HepG2 (cell line): Measurements from ENCODE around the gene OR6C74. TPM values are rescaled to one million over a fixed set of nuclear protein-coding genes. Genes with fewer than 3 reads are reported as not detected.
A peak's percentile ranks its signal among the peaks of the same experiment; 100 is the strongest.

Experiments
- ATAC-seq: fragments of 200-7000 bp; cut with Tn5 transposase; 3 replicates; pipeline ENCODE4 v1.9.1; 2020; ENCODE audit warnings: mild to moderate bottlenecking, moderate library complexity
- BruUV-seq: library from RNA; stranded (reverse); fragments of 400-500 nt; replicated peaks from 2 replicates; lab custom pipeline; 2021; lab: Mats Ljungman, UMichigan
- CTCF ChIA-PET: fragments of 300-600 bp; formaldehyde crosslinking; extraction: SDS; loops from one replicate; lab custom pipeline; 2021; ENCODE audit warnings: low total read pairs, inconsistent platforms, low intra/inter-chr PET ratio; lab: Yijun Ruan, JAX
- POLR2A ChIA-PET: fragments of 350-600 bp; sonication (Branson Sonifier 250); formaldehyde crosslinking; loops from one replicate; lab custom pipeline; 2020; ENCODE audit warnings: antibody characterized with exemption, inconsistent platforms; lab: Yijun Ruan, JAX
- DNase-seq: peaks from one replicate; pipeline ENCODE4 v3.0.0-alpha.2; 2015; ENCODE audit warnings: low spot score
- FAIRE-seq: peaks from 3 replicates; lab custom pipeline; 2011; peaks lifted over from hg19 to GRCh38; lab: Jason Lieb, UNC
- H2AFZ ChIP-seq: one replicate; pipeline ENCODE4 v1.6.1; 2011; ENCODE audit warnings: low read length, inconsistent platforms
- H3K27ac ChIP-seq: fragments of 300-600 bp; 3 replicates; pipeline ENCODE4 v1.8.0; 2011; ENCODE audit warnings: mixed run types, mild to moderate bottlenecking, mixed read lengths, low read length, inconsistent platforms; ENCODE audit not compliant: insufficient read depth; ENCODE audit errors: extremely low read length
- H3K27me3 ChIP-seq, 2 experiments: fragments of 200-600 bp in 1 of 2; 2 replicates in 1 of 2; 3 replicates in 1 of 2; pipeline versions ENCODE4 v1.6.0 to v1.8.0; 2011; ENCODE audit warnings: low read length in 2 of 2, mild to moderate bottlenecking in 2 of 2, moderate library complexity in 2 of 2, inconsistent platforms in 1 of 2; ENCODE audit not compliant: insufficient read depth in 2 of 2, control insufficient read depth in 1 of 2
- H3K36me3 ChIP-seq, 2 experiments: fragments of 200-600 bp in 1 of 2; replicated peaks in 1 of 2; 2 replicates in 1 of 2; 3 replicates in 1 of 2; pipeline versions ENCODE4 v1.5.1 to v1.8.0; 2011; ENCODE audit warnings: low read length in 2 of 2, inconsistent platforms in 1 of 2; ENCODE audit not compliant: insufficient read depth in 2 of 2, control insufficient read depth in 1 of 2
- H3K4me1 ChIP-seq: 2 replicates; pipeline ENCODE4 v1.5.1; 2012; ENCODE audit warnings: low read length, inconsistent platforms; ENCODE audit not compliant: insufficient read depth
- H3K4me2 ChIP-seq: 2 replicates; pipeline ENCODE4 v1.6.0; 2011; ENCODE audit warnings: low read depth, low read length, inconsistent platforms
- H3K4me3 ChIP-seq, 3 experiments: fragments of 200-600 bp in 1 of 3; sonication (generic), shearing (Covaris generic) in 1 of 3; replicated peaks in 1 of 3; 2 replicates each; pipeline ENCODE4 v1.5.1; 2011 to 2016; ENCODE audit warnings: low read length in 3 of 3, inconsistent platforms in 2 of 3, low read depth in 2 of 3, mild to moderate bottlenecking in 2 of 3, control low read depth in 1 of 3, mixed read lengths in 1 of 3; ENCODE audit not compliant: insufficient read depth in 1 of 3
- H3K79me2 ChIP-seq: one replicate; pipeline ENCODE4 v1.6.1; 2011; ENCODE audit warnings: low read length, inconsistent platforms; ENCODE audit not compliant: insufficient read depth
- H3K9ac ChIP-seq: 2 replicates; pipeline ENCODE4 v1.6.0; 2011; ENCODE audit warnings: mild to moderate bottlenecking, low read depth, low read length, inconsistent platforms; ENCODE audit not compliant: insufficient read depth
- H3K9me3 ChIP-seq: 2 replicates; pipeline ENCODE4 v1.5.1; 2012; ENCODE audit warnings: mild to moderate bottlenecking, low read length
- H4K20me1 ChIP-seq: 2 replicates; pipeline ENCODE4 v1.6.0; 2011; ENCODE audit warnings: inconsistent platforms, mild to moderate bottlenecking, low read length, moderate library complexity; ENCODE audit not compliant: insufficient read depth
- GATAD1 ChIP-seq: IDR thresholded peaks from 2 replicates; pipeline ENCODE4 v1.6.1; 2016; ENCODE audit warnings: missing genetic modification reagents, missing compliant biosample characterization
- GMEB1 ChIP-seq: sonication (generic); formaldehyde crosslinking; IDR thresholded peaks from 2 replicates; pipeline ENCODE4 v1.5.1; 2020; ENCODE audit warnings: missing genetic modification reagents, mild to moderate bottlenecking, borderline replicate concordance
- MAFF ChIP-seq: IDR thresholded peaks from 2 replicates; pipeline ENCODE4 v1.6.1; 2011; ENCODE audit warnings: low read depth, low read length, improper control_type of control experiment
- MAFK ChIP-seq, 2 experiments: IDR thresholded peaks in 1 of 2; conservative IDR thresholded peaks in 1 of 2; 2 replicates each; pipeline ENCODE4 v1.6.1; 2011; ENCODE audit warnings: improper control_type of control experiment in 2 of 2, low read length in 2 of 2
- MED1 ChIP-seq: sonication (generic); formaldehyde crosslinking; IDR thresholded peaks from 2 replicates; pipeline ENCODE4 v1.4.0; 2020; ENCODE audit warnings: missing genetic modification reagents
- PATZ1 ChIP-seq: sonication (generic); formaldehyde crosslinking; IDR thresholded peaks from 2 replicates; pipeline ENCODE4 v1.4.0; 2020; ENCODE audit warnings: missing genetic modification reagents
- PRDM4 ChIP-seq: sonication (generic); formaldehyde crosslinking; IDR thresholded peaks from 2 replicates; pipeline ENCODE4 v1.9.0; 2021; ENCODE audit warnings: missing genetic modification reagents, borderline replicate concordance
- RFX5 ChIP-seq: IDR thresholded peaks from 2 replicates; pipeline ENCODE4 v1.6.1; 2011; ENCODE audit warnings: low read depth, low read length, improper control_type of control experiment
- ZKSCAN8 ChIP-seq: IDR thresholded peaks from 2 replicates; pipeline ENCODE4 v1.6.1; 2016; ENCODE audit warnings: borderline replicate concordance, missing genetic modification reagents, missing compliant biosample characterization
- ZNF331 ChIP-seq: sonication (generic); formaldehyde crosslinking; IDR thresholded peaks from 2 replicates; pipeline ENCODE4 v1.4.0; 2020; ENCODE audit warnings: missing genetic modification reagents
- ZNF510 ChIP-seq: sonication (generic); formaldehyde crosslinking; IDR thresholded peaks from 2 replicates; pipeline ENCODE4 v1.4.0; 2020; ENCODE audit warnings: low read depth, mild to moderate bottlenecking, missing genetic modification reagents
- ZNF605 ChIP-seq: sonication (generic); formaldehyde crosslinking; IDR thresholded peaks from 2 replicates; pipeline ENCODE4 v1.8.0; 2022; ENCODE audit warnings: mild to moderate bottlenecking, missing genetic modification reagents
- ZNF782 ChIP-seq: sonication (generic); formaldehyde crosslinking; IDR thresholded peaks from 2 replicates; pipeline ENCODE4 v1.4.0; 2020; ENCODE audit warnings: missing genetic modification reagents, mild to moderate bottlenecking, borderline replicate concordance
- WGBS: methylation state at CpG from one replicate; pipeline ENCODE4 v1.1.6; 2017; ENCODE audit warnings: low lambda C conversion rate; 5-methylcytosine and 5-hydroxymethylcytosine counted together
- in situ Hi-C: cut with HindIII; loops from 2 replicates; pipeline ENCODE4 v1.10.0; 2017; ENCODE audit warnings: low pct_unique_long_range_greater_than_20kb; ENCODE audit not compliant: extremely low pct_ligation_motif_present
- intact Hi-C: fragments of 100-400 bp; cut with micrococcal nuclease; formaldehyde crosslinking; loops from one replicate; pipeline ENCODE4 v1.10.0; 2022; ENCODE audit not compliant: unreplicated experiment
- polyA plus RNA-seq, 8 experiments: library from polyadenylated mRNA; depleted of rRNA in 3 of 8; stranded (reverse) in 7 of 8; unstranded in 1 of 8; fragments of >200 nt; fragmentation: Illumina TruSeq in 4 of 8; extraction: Trizol in 4 of 8; gene quantifications; 2 replicates each; pipeline versions ENCODE4 v1.2.1 to v1.2.3, GENCODE V29; 2011 to 2016; ENCODE audit warnings: low read depth in 4 of 8, missing spikeins in 1 of 8, mixed read lengths in 1 of 8; ENCODE audit not compliant: insufficient read depth in 1 of 8
- total RNA-seq, 5 experiments: library from RNA; depleted of rRNA; stranded (reverse); fragments of >200 nt; fragmentation: Illumina TruSeq; extraction: Trizol; gene quantifications; 2 replicates each; pipeline ENCODE4 v1.2.3, GENCODE V29; 2016; ENCODE audit warnings: low read depth in 1 of 5
- TF ChIP-seq, protein P1 (sequence below): sonication (generic); formaldehyde crosslinking; IDR thresholded peaks from 2 replicates; pipeline ENCODE4 v1.4.0; 2020; ENCODE audit warnings: missing genetic modification reagents

The OR6C74 gene
- total and polyA plus RNA-seq, 2 of the 13 experiments (the other 11 are each of a cell fraction or from before 2014, with no cell fraction given), result not detected

DNA sequence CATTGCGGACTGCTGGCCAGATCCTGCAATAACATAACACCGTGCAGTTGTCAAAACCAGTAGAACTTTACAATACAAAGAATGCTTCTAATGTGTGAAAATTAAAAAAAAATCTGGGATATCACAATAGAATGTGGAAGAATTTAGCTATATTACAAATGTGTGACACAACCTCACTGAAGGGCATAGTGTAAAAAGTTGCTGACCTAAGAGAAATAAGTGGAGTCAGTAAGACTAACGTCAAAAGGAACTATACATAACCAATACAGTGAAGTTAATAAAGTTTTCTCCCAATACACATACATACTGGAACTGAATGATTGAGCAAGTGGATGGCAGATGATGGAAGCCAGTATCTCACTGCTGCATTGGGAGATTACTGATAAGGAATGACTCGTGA, 12.4 kb downstream of the OR6C74 start:
- ATAC-seq, result no peak
- no peak overlapping the region for H3K27ac ChIP-seq
- H2AFZ ChIP-seq, result no peak overlapping the region
- intact Hi-C loops (no loop called here), in situ Hi-C loops (no loop called here)
- no peaks in the 10 kb centered on the region for H3K27me3 ChIP-seq
- POLR2A ChIA-PET, result no interaction called here
- no peaks in the 10 kb centered on the region for H4K20me1 ChIP-seq
- WGBS, result 12% methylated on average over 4 of the region's 4 CpGs
- no peak for DNase-seq
- FAIRE-seq, result no peak
- H3K4me1 ChIP-seq, result no peaks in the 10 kb centered on the region
- H3K4me2 ChIP-seq, result no peak overlapping the region
- CTCF ChIA-PET, result no interaction called here
- H3K4me3 ChIP-seq, result no peak overlapping the region
- H3K9ac ChIP-seq, result no peak overlapping the region
- no peaks in the 10 kb centered on the region for H3K79me2 ChIP-seq
- H3K36me3 ChIP-seq, result no peaks in the 10 kb centered on the region
- H3K9me3 ChIP-seq, result no peaks in the 10 kb centered on the region
- no TSS peak for BruUV-seq
- no peak for TF ChIP-seq ZNF331 (CRISPR knock-in tag)
- TF ChIP-seq ZKSCAN8 (CRISPR knock-in tag), result no peak
- TF ChIP-seq ZNF605 (CRISPR knock-in tag), result no peak
- no peak for TF ChIP-seq ZNF782 (CRISPR knock-in tag)
- TF ChIP-seq MAFF, result peak; percentile 65
- no peak for TF ChIP-seq RFX5
- no peak for TF ChIP-seq MED1
- no peak for TF ChIP-seq PATZ1 (CRISPR knock-in tag)
- no peak for TF ChIP-seq GATAD1
- no peak for TF ChIP-seq ZNF510 (CRISPR knock-in tag)
- TF ChIP-seq, protein P1, sequence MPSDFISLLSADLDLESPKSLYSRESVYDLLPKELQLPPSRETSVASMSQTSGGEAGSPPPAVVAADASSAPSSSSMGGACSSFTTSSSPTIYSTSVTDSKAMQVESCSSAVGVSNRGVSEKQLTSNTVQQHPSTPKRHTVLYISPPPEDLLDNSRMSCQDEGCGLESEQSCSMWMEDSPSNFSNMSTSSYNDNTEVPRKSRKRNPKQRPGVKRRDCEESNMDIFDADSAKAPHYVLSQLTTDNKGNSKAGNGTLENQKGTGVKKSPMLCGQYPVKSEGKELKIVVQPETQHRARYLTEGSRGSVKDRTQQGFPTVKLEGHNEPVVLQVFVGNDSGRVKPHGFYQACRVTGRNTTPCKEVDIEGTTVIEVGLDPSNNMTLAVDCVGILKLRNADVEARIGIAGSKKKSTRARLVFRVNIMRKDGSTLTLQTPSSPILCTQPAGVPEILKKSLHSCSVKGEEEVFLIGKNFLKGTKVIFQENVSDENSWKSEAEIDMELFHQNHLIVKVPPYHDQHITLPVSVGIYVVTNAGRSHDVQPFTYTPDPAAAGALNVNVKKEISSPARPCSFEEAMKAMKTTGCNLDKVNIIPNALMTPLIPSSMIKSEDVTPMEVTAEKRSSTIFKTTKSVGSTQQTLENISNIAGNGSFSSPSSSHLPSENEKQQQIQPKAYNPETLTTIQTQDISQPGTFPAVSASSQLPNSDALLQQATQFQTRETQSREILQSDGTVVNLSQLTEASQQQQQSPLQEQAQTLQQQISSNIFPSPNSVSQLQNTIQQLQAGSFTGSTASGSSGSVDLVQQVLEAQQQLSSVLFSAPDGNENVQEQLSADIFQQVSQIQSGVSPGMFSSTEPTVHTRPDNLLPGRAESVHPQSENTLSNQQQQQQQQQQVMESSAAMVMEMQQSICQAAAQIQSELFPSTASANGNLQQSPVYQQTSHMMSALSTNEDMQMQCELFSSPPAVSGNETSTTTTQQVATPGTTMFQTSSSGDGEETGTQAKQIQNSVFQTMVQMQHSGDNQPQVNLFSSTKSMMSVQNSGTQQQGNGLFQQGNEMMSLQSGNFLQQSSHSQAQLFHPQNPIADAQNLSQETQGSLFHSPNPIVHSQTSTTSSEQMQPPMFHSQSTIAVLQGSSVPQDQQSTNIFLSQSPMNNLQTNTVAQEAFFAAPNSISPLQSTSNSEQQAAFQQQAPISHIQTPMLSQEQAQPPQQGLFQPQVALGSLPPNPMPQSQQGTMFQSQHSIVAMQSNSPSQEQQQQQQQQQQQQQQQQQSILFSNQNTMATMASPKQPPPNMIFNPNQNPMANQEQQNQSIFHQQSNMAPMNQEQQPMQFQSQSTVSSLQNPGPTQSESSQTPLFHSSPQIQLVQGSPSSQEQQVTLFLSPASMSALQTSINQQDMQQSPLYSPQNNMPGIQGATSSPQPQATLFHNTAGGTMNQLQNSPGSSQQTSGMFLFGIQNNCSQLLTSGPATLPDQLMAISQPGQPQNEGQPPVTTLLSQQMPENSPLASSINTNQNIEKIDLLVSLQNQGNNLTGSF (CRISPR knock-in tag), result no peak
- peak; percentile 65 to 89 for TF ChIP-seq MAFK (conservative IDR thresholded peaks at IDR 0.05 in 1 of 2, IDR thresholded peaks at IDR 0.05 in 1 of 2; ENCODE audit: low read length in 2 of 2)
- TF ChIP-seq GMEB1 (CRISPR knock-in tag), result no peak
- no peak for TF ChIP-seq PRDM4 (CRISPR knock-in tag)
